Measurements from ENCODE around the gene PGS1. TPM values are rescaled to one million over a fixed set of nuclear protein-coding genes. Genes with fewer than 3 reads are reported as not detected.

Gene PGS1
- total and polyA plus RNA-seq, 2 of the 8 experiments (the other 6 are each of a cell fraction or from before 2014, with no cell fraction given): 46.7 to 60.0 TPM

DNA sequence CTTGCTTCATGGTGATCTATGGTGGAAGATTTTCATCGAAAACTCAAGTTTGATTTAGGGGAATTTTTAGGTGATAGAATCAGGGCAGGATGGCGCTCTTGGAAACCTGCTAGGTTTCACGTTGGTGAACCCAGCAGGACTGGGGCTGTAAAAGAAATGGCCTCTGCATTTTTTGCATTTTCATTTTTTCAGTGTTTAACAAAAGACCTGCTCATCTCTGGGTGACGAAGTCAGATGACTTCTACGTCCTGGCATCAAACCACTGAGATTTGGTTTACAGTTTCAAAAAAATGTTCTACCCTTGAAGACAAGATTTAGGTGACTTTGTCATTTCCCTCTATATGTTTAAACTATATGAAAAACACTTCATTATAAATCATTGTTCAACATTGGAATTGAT lies 1.9 kb downstream of the PGS1 start:
- H4K20me1 ChIP-seq (replicated peaks in 1 of 2; ENCODE audit: control insufficient read depth in 1 of 2, insufficient read depth in 2 of 2, low read length in 2 of 2): peaks cover 7 to 29% of the 10 kb centered on the region in 2 experiments
- peaks cover 0 to 3% (median 0%) of the 10 kb centered on the region in 4 experiments; a peak in 1 of 8 replicates for H3K36me3 ChIP-seq (ENCODE audit: control insufficient read depth in 2 of 4, insufficient read depth in 4 of 4, low read length in 3 of 4)
- H3K18ac ChIP-seq (ENCODE audit: extremely low read depth, low read length): no peak overlapping the region
- no peak overlapping the region for H3K56ac ChIP-seq (replicated peaks; ENCODE audit: insufficient read length, low read depth, low read length)
- peak overlapping the region in 1 of 2 experiments; percentile 4; a peak in 2 of 4 replicates for H3K4me2 ChIP-seq (ENCODE audit: insufficient read depth in 1 of 2, low read depth in 2 of 2, low read length in 2 of 2)
- H3K4ac ChIP-seq (replicated peaks; ENCODE audit: insufficient read length, low read depth, low read length): no peak overlapping the region
- H4K91ac ChIP-seq (replicated peaks; ENCODE audit: insufficient read length, low read length): no peak overlapping the region
- no peak overlapping the region for H4K5ac ChIP-seq (ENCODE audit: insufficient read length, low read depth, low read length)
- no peak for DNase-seq (ENCODE audit: low read depth in 1 of 2, low spot score in 2 of 2)
- peaks cover 10 to 24% (median 21%) of the 10 kb centered on the region in 4 experiments; a peak in 6 of 7 replicates for H3K4me1 ChIP-seq (replicated peaks in 1 of 4; ENCODE audit: control insufficient read depth in 3 of 4, insufficient read depth in 4 of 4, low read length in 3 of 4)
- H3K14ac ChIP-seq (ENCODE audit: insufficient read length): no peak overlapping the region
- ChIA-PET CTCF (ENCODE audit: partially characterized antibody) (interaction anchor here (1.1 to 1.9 kb wide), 4 partner anchors 12 to 37 kb away, joined by 3 to 5 read pairs (median 4); no protein-coding TSS in a partner anchor), POLR2A (ENCODE audit: partially characterized antibody) (interaction anchor here (0.7 to 1.1 kb wide), 2 partner anchors 31 to 79 kb away, joined by 3 to 4 read pairs; no protein-coding TSS in a partner anchor)
- H4K8ac ChIP-seq (ENCODE audit: extremely low read depth, insufficient read depth, low read length): no peak overlapping the region
- H2AK5ac ChIP-seq (ENCODE audit: low read depth, low read length): no peak overlapping the region
- no peak overlapping the region for H3K4me3 ChIP-seq (ENCODE audit: extremely low read depth in 1 of 4, insufficient read depth in 2 of 4, low read depth in 3 of 4, low read length in 4 of 4)
- peaks cover 51 to 67% of the 10 kb centered on the region in 2 experiments for H3K79me2 ChIP-seq (ENCODE audit: control insufficient read depth in 1 of 2, insufficient read depth in 2 of 2, low read length in 2 of 2)
- peaks cover 7% of the 10 kb centered on the region; the same call in 1 of the 2 replicates for H3K23me2 ChIP-seq (ENCODE audit: low read depth, low read length)
- FAIRE-seq: no peak
- H3K27me3 ChIP-seq (replicated peaks in 1 of 4; ENCODE audit: control insufficient read depth in 3 of 4, extremely low read depth in 1 of 4, insufficient read depth in 3 of 4, low read length in 3 of 4): no peaks in the 10 kb centered on the region
- H3K9ac ChIP-seq (replicated peaks in 1 of 4; ENCODE audit: extremely low read depth in 1 of 4, low read depth in 3 of 4, low read length in 3 of 4): no peak overlapping the region
- no peak overlapping the region for H3K27ac ChIP-seq (ENCODE audit: low read depth, low read length)
- no peak overlapping the region for H2BK5ac ChIP-seq (ENCODE audit: low read depth, low read length)
- no peak overlapping the region for H2BK120ac ChIP-seq (replicated peaks; ENCODE audit: low read depth, low read length)
- H2AFZ ChIP-seq (ENCODE audit: low read length): no peak overlapping the region
- no peaks in the 10 kb centered on the region for H3K9me3 ChIP-seq (ENCODE audit: insufficient read depth in 2 of 2, low read depth in 1 of 2, low read length in 1 of 2)
- no peak overlapping the region for H3K23ac ChIP-seq (ENCODE audit: insufficient read length)
- no peak overlapping the region for H2BK20ac ChIP-seq (ENCODE audit: low read length)
- H2BK15ac ChIP-seq (ENCODE audit: low read length): no peak overlapping the region
- H3K79me1 ChIP-seq (ENCODE audit: low read depth, low read length): peaks cover 6% of the 10 kb centered on the region
- TF ChIP-seq KDM1A (IDR thresholded peaks at IDR 0.05; ENCODE audit: borderline replicate concordance, low read length) (no peak), BRCA1 (IDR thresholded peaks at IDR 0.05; ENCODE audit: low read depth, low read length) (no peak), KDM4A (IDR thresholded peaks at IDR 0.05; ENCODE audit: low read depth, low read length, severe bottlenecking) (no peak), NANOG (IDR thresholded peaks at IDR 0.05; ENCODE audit: insufficient read depth, low read depth, low read length, poor library complexity, severe bottlenecking) (no peak), SIX5 (IDR thresholded peaks at IDR 0.05; ENCODE audit: low read depth, low read length) (no peak), JUND (IDR thresholded peaks at IDR 0.05; ENCODE audit: low read length) (no peak), CBX8 (IDR thresholded peaks at IDR 0.05; ENCODE audit: borderline replicate concordance, low read depth, low read length) (no peak)
- no peak overlapping the region for H2BK12ac ChIP-seq (ENCODE audit: low read depth, low read length)
- WGBS, 2 experiments (ENCODE audit: extremely low coverage in 1 of 2, insufficient coverage in 1 of 2, insufficient read length in 1 of 2, insufficient replicate concordance in 2 of 2, low coverage in 1 of 2, low lambda C conversion rate in 2 of 2, missing lambda C conversion rate in 1 of 2): 91% methylated on average over 5 of the region's 5 CpGs; no CpG with 5 or more reads in 1 of the 2 experiments
